ENCODE results near the gene MROH8. TPM values are rescaled to one million over a fixed set of nuclear protein-coding genes. Genes with fewer than 3 reads are reported as not detected.

MROH8 gene
- total RNA-seq, 1 experiment from 2014 or later: 3.3 TPM

- no peaks in the 10 kb centered on the region for H3K9me3 ChIP-seq (ENCODE audit: insufficient read depth, low read depth)
These were observed 42.7 kb upstream of the MROH8 start for GRCh38 chr20:37222086-37222485.

GRCh38 chr20:37220731-37221130, 41.4 kb upstream of the MROH8 start:
- Histone ChIP-seq H3K27ac (no peak overlapping the region), H3F3A (ENCODE audit: insufficient read depth, low read depth) (no peaks in the 10 kb centered on the region), H3K4me1 (replicated peaks; ENCODE audit: insufficient read depth) (no peaks in the 10 kb centered on the region), H3K36me3 (ENCODE audit: low read depth) (peaks cover 32% of the 10 kb centered on the region), H3K9me2 (ENCODE audit: insufficient read depth) (no peaks in the 10 kb centered on the region), H3K4me2 (no peak overlapping the region), H3K9me3 (ENCODE audit: insufficient read depth, low read depth) (no peaks in the 10 kb centered on the region), H4K20me1 (ENCODE audit: insufficient read depth) (no peaks in the 10 kb centered on the region), H2AFZ (no peak overlapping the region), H3K79me2 (ENCODE audit: low read depth) (no peaks in the 10 kb centered on the region), H3K4me3 (no peak overlapping the region), H3K27me3 (ENCODE audit: insufficient read depth, low read depth) (no peaks in the 10 kb centered on the region)
- BruUV-seq (replicated peaks): no TSS peak
- TF ChIP-seq EZH2 (IDR thresholded peaks at IDR 0.05; ENCODE audit: low read depth) (no peak), CTCF (conservative IDR thresholded peaks at IDR 0.05) (no peak)
- ChIA-PET CTCF (interaction anchor here (0.6 kb wide), 1 partner anchor 1173 kb away, joined by 3 read pairs; no protein-coding TSS in a partner anchor), POLR2A (ENCODE audit: unreplicated experiment) (no interaction called here)
- intact Hi-C loops (cut with micrococcal nuclease; ENCODE audit: unreplicated experiment): no loop called here
- no peak for DNase-seq

More at GRCh38 chr20:37222086-37222485, 42.7 kb upstream of the MROH8 start:
- TF ChIP-seq CTCF (conservative IDR thresholded peaks at IDR 0.05): no peak
- TF ChIP-seq EZH2 (IDR thresholded peaks at IDR 0.05; ENCODE audit: low read depth): no peak
- H3K27me3 ChIP-seq (ENCODE audit: insufficient read depth, low read depth): no peaks in the 10 kb centered on the region
- H3K9me2 ChIP-seq (ENCODE audit: insufficient read depth): no peaks in the 10 kb centered on the region
- CTCF ChIA-PET: interaction anchor here (0.8 kb wide), 1 partner anchor 30 kb away, joined by 3 read pairs; no protein-coding TSS in a partner anchor
- no peaks in the 10 kb centered on the region for H3K79me2 ChIP-seq (ENCODE audit: low read depth)
- H2AFZ ChIP-seq: no peak overlapping the region
- BruUV-seq (replicated peaks): no TSS peak
- no peaks in the 10 kb centered on the region for H3K4me1 ChIP-seq (replicated peaks; ENCODE audit: insufficient read depth)
- no peak overlapping the region for H3K27ac ChIP-seq
- H3F3A ChIP-seq (ENCODE audit: insufficient read depth, low read depth): no peaks in the 10 kb centered on the region
- no peak overlapping the region for H3K4me2 ChIP-seq
- peaks cover 5% of the 10 kb centered on the region; the same call in 1 of the 2 replicates for H4K20me1 ChIP-seq (ENCODE audit: insufficient read depth)
- DNase-seq: no peak
- no peak overlapping the region for H3K4me3 ChIP-seq
- POLR2A ChIA-PET (ENCODE audit: unreplicated experiment): no interaction called here
- intact Hi-C loops (cut with micrococcal nuclease; ENCODE audit: unreplicated experiment): no loop called here
- peaks cover 35% of the 10 kb centered on the region for H3K36me3 ChIP-seq (ENCODE audit: low read depth)

GRCh38 chr20:37219751-37220668, 40.7 kb upstream of the MROH8 start:
- CTCF ChIA-PET: no interaction called here
- TF ChIP-seq CTCF (conservative IDR thresholded peaks at IDR 0.05) (no peak), EZH2 (IDR thresholded peaks at IDR 0.05; ENCODE audit: low read depth) (no peak)
- POLR2A ChIA-PET (ENCODE audit: unreplicated experiment): no interaction called here
- Histone ChIP-seq H3K9me3 (ENCODE audit: insufficient read depth, low read depth) (no peaks in the 10 kb centered on the region), H3K4me2 (no peak overlapping the region), H3K9me2 (ENCODE audit: insufficient read depth) (no peaks in the 10 kb centered on the region), H3K36me3 (ENCODE audit: low read depth) (peaks cover 35% of the 10 kb centered on the region), H3K4me3 (no peak overlapping the region), H3K79me2 (ENCODE audit: low read depth) (no peaks in the 10 kb centered on the region), H4K20me1 (ENCODE audit: insufficient read depth) (peaks cover 7% of the 10 kb centered on the region; the same call in 1 of the 2 replicates), H3K27ac (no peak overlapping the region), H2AFZ (no peak overlapping the region), H3F3A (ENCODE audit: insufficient read depth, low read depth) (no peaks in the 10 kb centered on the region; the same call in 1 of the 2 replicates), H3K4me1 (replicated peaks; ENCODE audit: insufficient read depth) (no peaks in the 10 kb centered on the region), H3K27me3 (ENCODE audit: insufficient read depth, low read depth) (no peaks in the 10 kb centered on the region)
- intact Hi-C loops (cut with micrococcal nuclease; ENCODE audit: unreplicated experiment): no loop called here
- no TSS peak for BruUV-seq (replicated peaks)
- DNase-seq: no peak
